Measurements from ENCODE around the gene NXPH2. TPM values are rescaled to one million over a fixed set of nuclear protein-coding genes. Genes with fewer than 3 reads are reported as not detected.
"Not testable (repeated sequence)": the region's sequence is repeated elsewhere in the genome, so short reads cannot be mapped to it uniquely, and the experiment has no call there.

NXPH2 gene
- total RNA-seq, 1 experiment from 2014 or later, result not detected

- DNase-seq (ENCODE audit: low read depth), result no peak
Measured at GRCh38 chr2:138757384-138757783, 22.8 kb downstream of the NXPH2 start.

GRCh38 chr2:138752197-138752956 lies 27.8 kb downstream of the NXPH2 start:
- DNase-seq (ENCODE audit: low read depth), result peak; percentile 28

- DNase-seq (ENCODE audit: low read depth), result no peak
Measured at GRCh38 chr2:138744713-138745112, 35.5 kb downstream of the NXPH2 start.

GRCh38 chr2:138742441-138743057 lies 37.6 kb downstream of the NXPH2 start:
- DNase-seq (ENCODE audit: low read depth), result no peak

- DNase-seq (ENCODE audit: low read depth), result no peak
Measured at GRCh38 chr2:138741851-138742250, 38.3 kb downstream of the NXPH2 start.

- not testable (repeated sequence) for DNase-seq (ENCODE audit: low read depth)
Measured at GRCh38 chr2:138737009-138737554, 43.1 kb downstream of the NXPH2 start.

- no peak for DNase-seq (ENCODE audit: low read depth)
Measured at GRCh38 chr2:138732651-138733050, 47.5 kb downstream of the NXPH2 start.

GRCh38 chr2:138730497-138731030 lies 49.6 kb downstream of the NXPH2 start:
- no peak for DNase-seq (ENCODE audit: low read depth)

- DNase-seq (ENCODE audit: low read depth), result no peak
Measured at GRCh38 chr2:138727956-138728355, 52.2 kb downstream of the NXPH2 start.

- no peak for DNase-seq (ENCODE audit: low read depth)
Measured at GRCh38 chr2:138726681-138727080, 53.5 kb downstream of the NXPH2 start.

GRCh38 chr2:138724729-138725459 lies 55.3 kb downstream of the NXPH2 start:
- no peak for DNase-seq (ENCODE audit: low read depth)

GRCh38 chr2:138724327-138724726 lies 55.9 kb downstream of the NXPH2 start:
- no peak for DNase-seq (ENCODE audit: low read depth)

- no peak for DNase-seq (ENCODE audit: low read depth)
Measured at GRCh38 chr2:138723196-138723987, 56.8 kb downstream of the NXPH2 start.

- peak; percentile 72 for DNase-seq (ENCODE audit: low read depth)
Measured at GRCh38 chr2:138722316-138722715, 57.9 kb downstream of the NXPH2 start.

GRCh38 chr2:138720035-138720838 lies 60.0 kb downstream of the NXPH2 start:
- no peak for DNase-seq (ENCODE audit: low read depth)

GRCh38 chr2:138718405-138718804 lies 61.8 kb downstream of the NXPH2 start:
- DNase-seq (ENCODE audit: low read depth), result no peak

GRCh38 chr2:138716183-138716582 lies 64.0 kb downstream of the NXPH2 start:
- DNase-seq (ENCODE audit: low read depth), result peak; percentile 37

GRCh38 chr2:138713504-138713903 lies 66.7 kb downstream of the NXPH2 start:
- no peak for DNase-seq (ENCODE audit: low read depth)

GRCh38 chr2:138713069-138713496 lies 67.1 kb downstream of the NXPH2 start:
- DNase-seq (ENCODE audit: low read depth), result no peak

- DNase-seq (ENCODE audit: low read depth), result peak; percentile 66
Measured at GRCh38 chr2:138712212-138712979, 67.8 kb downstream of the NXPH2 start.

Measured in RPMI7951 (cell line).